AG04449 (cell line): ENCODE data around the gene IGF2BP2.

Source experiments
- CTCF ChIA-PET: fragments of 350-600 bp; formaldehyde crosslinking; extraction: SDS; loops from one replicate; lab custom pipeline; 2021; ENCODE audit warnings: antibody characterized with exemption; lab: Yijun Ruan, JAX
- POLR2A ChIA-PET: fragments of 400-600, 350-600 bp; formaldehyde crosslinking; extraction: SDS; loops from one replicate; lab custom pipeline; 2020; ENCODE audit warnings: antibody characterized with exemption, inconsistent platforms; lab: Yijun Ruan, JAX
- DNase-seq: peaks from one replicate; pipeline ENCODE4 v3.0.0-alpha.2; 2010; ENCODE audit warnings: low read depth, low spot score
- H3K4me3 ChIP-seq: 2 replicates; pipeline ENCODE4 v1.5.1; 2011; ENCODE audit warnings: low read depth, mild to moderate bottlenecking, control low read depth, low read length
- CTCF ChIP-seq: IDR thresholded peaks from one replicate; pipeline ENCODE4 v1.5.1; 2011; ENCODE audit warnings: mild to moderate bottlenecking, moderate library complexity, low read length, control low read depth, inconsistent platforms; ENCODE audit not compliant: insufficient read depth; ENCODE audit errors: missing control alignments

The IGF2BP2 gene

DNA sequence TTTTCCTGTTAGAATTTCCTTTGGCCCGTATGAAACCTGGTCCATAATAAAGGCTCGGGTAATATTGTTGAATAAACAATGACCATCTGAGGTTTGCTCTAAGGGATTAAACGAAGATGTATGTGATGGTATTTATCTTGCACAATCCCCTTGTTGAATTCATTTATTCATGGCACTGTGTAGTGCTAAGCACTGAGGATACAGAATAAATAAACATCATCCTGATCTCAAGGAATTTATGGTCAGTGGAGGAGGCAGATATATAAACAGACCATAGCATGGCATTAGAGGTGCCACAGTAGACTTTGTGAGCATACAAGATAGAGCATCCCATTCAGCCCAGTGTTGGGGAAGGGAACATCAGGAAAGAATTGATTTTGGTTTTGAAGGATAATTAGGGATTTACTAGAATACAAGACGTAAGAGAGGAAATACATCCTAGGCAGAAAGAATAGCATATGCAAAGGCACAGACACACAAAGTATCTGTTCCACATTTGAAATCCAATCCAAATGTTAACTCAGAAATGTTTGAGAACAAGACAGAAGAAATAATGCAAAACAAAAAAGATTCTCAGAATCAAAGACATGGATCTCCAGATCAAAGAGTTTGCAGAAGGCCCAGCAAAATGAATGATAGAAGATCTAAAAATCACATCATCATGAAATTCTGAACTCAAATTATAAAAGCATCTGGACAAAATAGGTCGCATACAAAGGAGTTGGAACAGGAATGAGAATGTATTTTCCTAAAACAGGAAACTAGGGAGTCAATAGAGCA is 5.4 kb upstream of the IGF2BP2 start:
- CTCF ChIA-PET, result interaction anchor here (2.3 kb wide), 1 partner anchor 170 kb away, joined by 7 read pairs; no protein-coding TSS in a partner anchor
- POLR2A ChIA-PET, result no interaction called here
- no peak overlapping the region for H3K4me3 ChIP-seq
- DNase-seq, result no peak
- no peak for TF ChIP-seq CTCF

GRCh38 chr3:185828755-185829154 is 3.9 kb upstream of the IGF2BP2 start:
- ChIA-PET CTCF (interaction anchor here (1.3 to 1.5 kb wide), 2 partner anchors 151 to 168 kb away, joined by 5 to 8 read pairs; no protein-coding TSS in a partner anchor), POLR2A (no interaction called here)
- H3K4me3 ChIP-seq, result no peak overlapping the region
- no peak for TF ChIP-seq CTCF
- no peak for DNase-seq

DNA sequence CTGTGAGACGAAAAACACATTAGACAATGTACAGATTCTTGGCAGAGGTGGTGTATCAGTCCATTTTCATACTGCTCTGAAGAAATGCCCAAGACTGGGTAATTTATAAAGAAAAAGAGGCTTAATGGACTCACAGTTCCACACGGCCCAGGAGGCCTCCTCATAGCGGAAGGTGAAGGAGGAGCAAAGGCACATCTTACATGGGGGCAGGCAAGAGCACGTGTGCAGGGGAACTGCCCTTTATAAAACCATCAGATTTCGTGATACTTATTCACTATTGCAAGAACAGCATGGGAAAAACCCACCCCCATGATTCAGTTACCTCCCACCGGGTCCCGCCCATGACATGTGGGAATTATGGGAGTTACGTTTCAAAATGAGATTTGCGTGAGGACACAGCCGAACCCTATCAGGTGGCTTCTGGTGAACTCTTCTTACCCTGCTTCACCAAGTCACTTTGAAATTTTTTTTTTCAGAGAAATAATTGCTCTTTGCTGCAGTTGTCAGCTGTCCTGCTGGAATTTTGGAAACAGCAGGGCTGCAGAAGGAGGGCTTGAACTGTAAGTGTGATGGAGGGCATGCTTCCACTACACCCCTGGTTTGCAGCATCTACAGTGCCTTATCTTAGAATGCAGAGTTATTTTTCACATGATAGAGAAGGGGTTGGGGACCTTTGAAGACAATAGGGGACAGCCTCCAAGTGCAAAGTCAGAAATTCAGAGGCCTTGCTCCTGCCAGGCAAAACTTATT is 2.9 kb upstream of the IGF2BP2 start:
- CTCF ChIA-PET, result interaction anchor here (1.5 kb wide), 1 partner anchor 167 kb away, joined by 8 read pairs; no protein-coding TSS in a partner anchor

DNA sequence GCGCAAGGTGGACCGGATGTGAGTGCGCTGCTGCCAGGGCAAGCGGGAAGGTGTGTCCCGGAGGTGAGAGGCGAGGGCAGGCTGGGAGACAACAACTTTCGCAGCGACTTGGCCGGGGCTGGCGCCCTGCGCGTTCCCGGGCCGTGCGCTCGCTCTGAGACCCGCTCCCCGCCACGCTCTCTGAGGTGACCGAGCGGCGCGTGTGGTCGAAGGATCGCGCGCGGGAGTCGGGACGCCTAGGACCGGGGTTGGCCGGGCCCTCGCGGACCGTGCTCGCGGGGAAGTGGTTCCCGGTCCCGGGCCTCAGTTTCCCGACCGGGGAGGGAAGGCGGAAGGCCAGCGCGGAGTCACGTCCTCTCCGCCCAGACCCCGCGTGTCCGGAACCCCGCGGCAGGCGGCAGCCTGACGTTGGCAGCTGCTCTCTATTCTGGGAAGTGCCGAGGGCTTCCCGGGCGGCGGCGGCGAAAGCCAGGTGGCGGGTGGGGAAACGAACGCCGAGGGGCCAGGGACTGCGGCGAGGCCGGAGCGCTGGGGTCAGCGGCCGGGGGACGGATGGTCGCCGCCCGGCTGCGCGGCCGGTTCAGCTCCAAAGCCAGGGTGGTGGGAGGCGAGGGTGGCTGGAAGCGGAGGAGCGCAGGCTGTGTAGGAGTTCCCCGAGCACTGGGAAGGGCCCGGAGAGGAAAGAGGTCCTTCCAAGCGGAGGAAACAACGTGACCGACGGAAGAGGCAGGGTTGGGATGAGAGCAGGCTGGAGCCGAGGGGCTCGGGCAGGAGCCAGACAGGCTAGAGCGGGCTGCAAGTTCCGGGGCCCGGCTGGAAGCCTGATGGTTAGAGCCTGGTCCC is 1.0 kb upstream of the IGF2BP2 start:
- TF ChIP-seq CTCF, result no peak
- POLR2A ChIA-PET, result no interaction called here
- peak overlapping the region; percentile 92 for H3K4me3 ChIP-seq
- CTCF ChIA-PET, result interaction anchor here (0.7 kb wide), 2 partner anchors 165 to 167 kb away, joined by 3 read pairs; no protein-coding TSS in a partner anchor
- DNase-seq, result no peak

More for the DNA sequence above, 2.9 kb upstream of the IGF2BP2 start:
- POLR2A ChIA-PET, result no interaction called here
- H3K4me3 ChIP-seq, result no peak overlapping the region
- TF ChIP-seq CTCF, result no peak
- DNase-seq, result no peak

DNA sequence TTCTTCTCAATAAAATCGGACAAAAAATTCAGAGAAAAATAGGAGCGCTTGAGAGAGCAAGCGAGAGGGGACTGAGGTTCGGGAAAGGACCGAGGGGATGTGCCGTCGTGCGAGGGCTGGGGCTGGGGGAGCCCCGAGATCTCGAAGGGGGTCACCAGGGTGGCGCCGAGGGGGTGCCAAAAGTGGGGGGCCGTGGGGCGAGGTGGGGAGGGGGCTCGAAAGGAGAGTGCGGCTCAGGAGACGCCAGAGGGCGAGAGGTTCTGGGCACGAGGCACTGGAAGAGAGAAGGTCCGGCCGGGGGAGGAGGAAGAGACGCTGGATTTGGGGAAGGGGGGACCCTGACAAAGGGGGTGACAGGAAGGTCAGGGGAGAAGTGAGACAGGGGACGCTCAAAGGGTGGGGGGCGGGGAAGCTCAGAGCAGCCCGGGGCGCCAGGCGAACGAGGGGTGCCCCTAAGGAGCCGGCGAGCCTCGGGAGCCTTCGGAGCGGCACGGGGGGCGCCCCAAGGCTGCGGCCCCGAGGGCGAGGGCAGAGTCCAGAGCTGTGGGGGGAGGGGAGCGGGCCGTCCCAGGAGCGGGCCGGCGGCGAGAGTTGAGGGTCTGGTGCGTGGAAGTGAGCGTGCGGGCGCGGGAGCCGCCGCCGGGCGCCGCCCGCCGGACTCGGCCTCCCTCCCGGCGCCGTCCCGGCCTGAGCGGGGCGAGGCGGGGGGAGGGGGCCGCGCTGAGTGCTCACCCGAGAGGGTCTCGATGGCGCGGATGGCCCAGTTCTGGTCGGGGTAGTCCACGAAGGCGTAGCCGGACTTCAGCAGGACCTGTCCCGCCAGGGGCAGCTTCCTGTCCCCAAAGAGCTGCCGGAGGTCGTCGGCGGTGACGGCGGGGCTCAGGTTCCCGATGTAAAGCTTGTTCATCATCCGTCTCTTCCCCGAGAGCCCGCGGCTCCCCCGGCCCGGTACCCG is 514 bp downstream of the IGF2BP2 start:
- peak overlapping the region; percentile 92 for H3K4me3 ChIP-seq
- TF ChIP-seq CTCF, result no peak
- CTCF ChIA-PET, result interaction anchor here (0.7 to 4.9 kb wide), 4 partner anchors 92 to 164 kb away, joined by 3 to 35 read pairs (median 4); no protein-coding TSS in a partner anchor
- DNase-seq, result no peak
- POLR2A ChIA-PET, result interaction anchor here (0.6 to 2.3 kb wide), 3 partner anchors 11 to 352 kb away, joined by 3 to 7 read pairs (median 4); no protein-coding TSS in a partner anchor
